Heart right ventricle (tissue), 16 donors: ENCODE data around the gene SMYD3. TPM values are rescaled to one million over a fixed set of nuclear protein-coding genes. Genes with fewer than 3 reads are reported as not detected.

Experiments used
- ATAC-seq, 8 donors: fragments of 200-7000 bp; cut with Tn5 transposase; one replicate each; pipeline ENCODE4 v1.9.1; 2020; ENCODE audit warnings: mild to moderate bottlenecking in 8 of 8, moderate library complexity in 8 of 8, moderate number of reproducible peaks in 1 of 8
- DNase-seq, 2 donors: peaks; one replicate each; pipeline ENCODE4 v3.0.0-alpha.2; 2020
- H3K27ac ChIP-seq, 10 donors: fragments of 200-600 bp; sonication (generic) in 2 of 10; one replicate each; pipeline versions ENCODE4 v1.5.0 to v1.8.0; 2020 to 2022; ENCODE audit warnings: mild to moderate bottlenecking in 3 of 10
- H3K27me3 ChIP-seq, 7 donors: fragments of 200-600 bp; one replicate each; pipeline ENCODE4 v1.8.0; 2021 to 2022; ENCODE audit warnings: mild to moderate bottlenecking in 2 of 7
- H3K36me3 ChIP-seq, 9 donors: fragments of 200-600 bp; sonication (generic) in 1 of 9; one replicate each; pipeline versions ENCODE4 v1.5.0 to v1.8.0; 2020 to 2022; ENCODE audit warnings: mild to moderate bottlenecking in 2 of 9
- H3K4me1 ChIP-seq, 9 donors: fragments of 200-600 bp; sonication (generic) in 1 of 9; one replicate each; pipeline versions ENCODE4 v1.5.0 to v1.8.0; 2020 to 2022; ENCODE audit warnings: mild to moderate bottlenecking in 4 of 9
- H3K4me3 ChIP-seq, 10 donors: fragments of 200-600 bp; sonication (generic) in 2 of 10; one replicate each; pipeline versions ENCODE4 v1.5.0 to v1.8.0; 2020 to 2022; ENCODE audit warnings: mild to moderate bottlenecking in 7 of 10, moderate library complexity in 2 of 10
- H3K9me3 ChIP-seq, 11 donors: fragments of 200-600 bp in 10 of 11; sonication (generic) in 2 of 11; one replicate each; pipeline versions ENCODE4 v1.5.0 to v1.8.0; 2013 to 2022; ENCODE audit warnings: mild to moderate bottlenecking in 2 of 11, control low read depth in 1 of 11, moderate library complexity in 1 of 11
- WGBS, 2 donors: extraction: QIAGEN DNeasy Blood & Tissue Kit; methylation state at CpG; one replicate each; pipeline ENCODE4 v1.1.7; 2013; ENCODE audit warnings: inconsistent platforms in 1 of 2; 5-methylcytosine and 5-hydroxymethylcytosine counted together
- intact Hi-C, 10 donors: fragments of 100-400 bp; cut with DNase I; formaldehyde crosslinking; loops; one replicate each; pipeline versions ENCODE4 v1.11.1 to v1.14.2; 2022
- polyA plus RNA-seq, 2 donors: library from polyadenylated mRNA; stranded (reverse); fragments of 200-250 nt; gene quantifications; one replicate each; pipeline ENCODE4 v1.2.3, GENCODE V29; 2013
- total RNA-seq, 10 donors: library from RNA; stranded (reverse); fragmentation: NEBNext Ultra II Directional in 3 of 10; extraction: Animal tissue kit (Norgen Biotek cat#: 25700) in 3 of 10; gene quantifications; one replicate each; pipeline versions ENCODE4 v1.2.1 to v1.2.4, GENCODE V29; 2021 to 2023
- TF ChIP-seq, protein P1 (sequence below), 9 donors: fragments of 200-600 bp; sonication (generic) in 2 of 9; IDR thresholded peaks; one replicate each; pipeline versions ENCODE4 v1.5.0 to v1.8.0; 2021 to 2022; ENCODE audit warnings: antibody characterized with exemption in 9 of 9, mild to moderate bottlenecking in 5 of 9, moderate library complexity in 1 of 9
- donor health status: Arrhythmogenic right ventricular cardiomyopathy.
- donor health status: ischemic (EF 13 %, LVEDD 7.1; RV severe dilation, severe dysfunction).
- donor health status: healthy with polysubstance abuse.
- donor health status: DM: no; HTN: yes; CAD: no.
- donor health status: DM: no; HTN: no; CAD: no.
- donor health status: ischemic (EF 25% LVEDD 6.9; RV normal size, moderate dysfunction).
- donor health status: ischemic (EF 25% LVEDD 5.7; RV mildly dilated, moderate dysfunction).
- donor health status: healthy.
- donor health status: DM: yes; HTN: yes; CAD: no.
- donor health status: Ischemic cardiomyopathy.
- donor health status: ischemic (EF 35%, LVEDD 5.7; RV mildly dilated, moderate dysfunction).
- donor health status: nonischemic (EF 11% LVEDD 7.7; RV severe dilation, severe dysfunction).
- donor health status: DM: yes; HTN: yes; CAD: no.
- donor health status: PGD.
- donor health status: ischemic (EF 29% LVEDD 5.4; RV normal size, mild dysfunction).
- donor health status: nonischemic (EF 23%, LVEDD 6.1; RV moderate dilation, normal function).

Gene SMYD3
- total and polyA plus RNA-seq, 12 donors: 5.9 to 13.9 (median 8.1) TPM

DNA sequence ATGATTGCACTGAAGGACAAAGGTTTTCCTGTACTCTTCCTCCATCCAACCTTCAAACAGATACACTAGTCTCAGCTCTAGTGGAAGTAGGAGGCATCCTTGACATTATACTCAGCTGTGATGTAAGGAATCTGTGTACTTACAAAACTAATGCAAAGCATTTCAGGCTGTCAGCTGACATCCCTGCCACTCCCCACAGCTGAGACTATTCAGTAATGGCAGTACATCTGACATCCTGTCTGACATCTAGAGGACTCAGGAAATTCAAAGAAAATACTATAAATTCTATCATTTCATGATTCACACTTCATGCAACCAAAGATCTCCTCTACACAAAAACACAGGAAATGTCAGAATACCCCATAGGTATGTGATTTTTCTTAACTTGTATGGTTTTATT, 325.8 kb downstream of the SMYD3 start:
- Histone ChIP-seq H3K4me1 (peaks cover 0 to 9% (median 0%) of the 10 kb centered on the region in 9 donors), H3K27ac (no peak overlapping the region), H3K9me3 (no peaks in the 10 kb centered on the region), H3K27me3 (no peaks in the 10 kb centered on the region), H3K4me3 (no peak overlapping the region), H3K36me3 (no peaks in the 10 kb centered on the region)
- TF ChIP-seq, protein P1, sequence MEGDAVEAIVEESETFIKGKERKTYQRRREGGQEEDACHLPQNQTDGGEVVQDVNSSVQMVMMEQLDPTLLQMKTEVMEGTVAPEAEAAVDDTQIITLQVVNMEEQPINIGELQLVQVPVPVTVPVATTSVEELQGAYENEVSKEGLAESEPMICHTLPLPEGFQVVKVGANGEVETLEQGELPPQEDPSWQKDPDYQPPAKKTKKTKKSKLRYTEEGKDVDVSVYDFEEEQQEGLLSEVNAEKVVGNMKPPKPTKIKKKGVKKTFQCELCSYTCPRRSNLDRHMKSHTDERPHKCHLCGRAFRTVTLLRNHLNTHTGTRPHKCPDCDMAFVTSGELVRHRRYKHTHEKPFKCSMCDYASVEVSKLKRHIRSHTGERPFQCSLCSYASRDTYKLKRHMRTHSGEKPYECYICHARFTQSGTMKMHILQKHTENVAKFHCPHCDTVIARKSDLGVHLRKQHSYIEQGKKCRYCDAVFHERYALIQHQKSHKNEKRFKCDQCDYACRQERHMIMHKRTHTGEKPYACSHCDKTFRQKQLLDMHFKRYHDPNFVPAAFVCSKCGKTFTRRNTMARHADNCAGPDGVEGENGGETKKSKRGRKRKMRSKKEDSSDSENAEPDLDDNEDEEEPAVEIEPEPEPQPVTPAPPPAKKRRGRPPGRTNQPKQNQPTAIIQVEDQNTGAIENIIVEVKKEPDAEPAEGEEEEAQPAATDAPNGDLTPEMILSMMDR (IDR thresholded peaks at IDR 0.05): no peak
- intact Hi-C loops: no loop called here
- no peak for ATAC-seq
- DNase-seq: no peak

DNA sequence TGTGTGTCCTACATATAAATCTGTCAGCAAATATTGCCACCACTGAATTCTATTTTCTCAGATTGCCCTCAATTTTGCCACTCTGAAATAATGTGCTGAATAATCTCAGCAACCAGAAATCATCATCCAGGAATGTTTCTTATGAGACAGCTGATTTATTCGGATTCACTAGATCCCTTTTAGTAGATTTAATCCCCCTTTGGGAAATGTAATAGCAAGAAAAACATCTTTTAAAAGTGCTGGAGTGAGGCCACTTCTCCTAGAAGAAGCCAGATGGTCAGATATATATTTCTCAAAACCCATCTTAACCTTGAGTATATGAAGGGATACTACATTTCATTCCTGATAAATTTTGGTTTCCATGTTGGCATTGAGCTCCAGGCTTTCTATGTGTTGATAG, 327.7 kb downstream of the SMYD3 start:
- no peaks in the 10 kb centered on the region for H3K9me3 ChIP-seq
- DNase-seq (no peak), ATAC-seq (no peak)
- H3K36me3 ChIP-seq: no peaks in the 10 kb centered on the region
- H3K27ac ChIP-seq: no peak overlapping the region
- intact Hi-C loops: no loop called here
- no peaks in the 10 kb centered on the region for H3K27me3 ChIP-seq
- H3K4me3 ChIP-seq: no peak overlapping the region
- 66 to 87% methylated on average over 1 of the region's 1 CpG for WGBS, 2 donors
- TF ChIP-seq, protein P1 (IDR thresholded peaks at IDR 0.05): no peak
- H3K4me1 ChIP-seq: peaks cover 0 to 9% (median 0%) of the 10 kb centered on the region in 9 donors

DNA sequence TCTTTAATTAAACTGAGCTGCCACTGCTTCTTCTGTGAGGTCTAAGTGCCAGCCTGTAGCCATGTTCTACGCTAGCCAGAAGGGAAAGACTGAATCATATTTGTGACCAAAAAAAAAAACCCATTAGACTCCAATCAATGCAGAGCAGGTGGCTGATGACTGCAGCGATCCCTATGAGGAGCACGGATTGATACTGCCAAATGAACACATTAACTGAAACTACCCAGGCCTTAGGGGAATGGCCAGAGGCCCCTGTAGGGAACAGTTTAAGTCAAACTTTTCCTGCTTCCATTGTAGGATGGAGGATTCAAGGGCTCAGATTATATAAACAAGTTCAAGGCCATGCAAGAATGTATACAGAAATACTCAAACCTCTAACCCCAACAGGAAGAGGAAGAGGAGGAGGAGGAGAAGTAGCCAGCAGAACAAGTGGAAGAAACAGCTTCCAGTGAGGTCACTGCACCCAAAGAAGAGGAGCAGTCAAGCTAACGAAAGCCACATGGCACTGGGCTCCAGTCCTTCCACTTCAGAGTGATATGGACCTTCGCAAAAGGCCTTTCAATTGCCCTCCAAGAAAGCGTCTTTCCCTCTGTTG, 328.3 kb downstream of the SMYD3 start:
- no peak overlapping the region for H3K4me3 ChIP-seq
- TF ChIP-seq, protein P1 (IDR thresholded peaks at IDR 0.05): no peak
- intact Hi-C loops: no loop called here
- 85 to 90% methylated on average over 6 of the region's 6 CpGs for WGBS, 2 donors
- ATAC-seq: no peak
- H3K36me3 ChIP-seq: no peaks in the 10 kb centered on the region
- no peak for DNase-seq
- H3K27ac ChIP-seq: no peak overlapping the region
- H3K9me3 ChIP-seq: no peaks in the 10 kb centered on the region
- no peaks in the 10 kb centered on the region for H3K27me3 ChIP-seq
- peaks cover 0 to 5% (median 0%) of the 10 kb centered on the region in 9 donors for H3K4me1 ChIP-seq

DNA sequence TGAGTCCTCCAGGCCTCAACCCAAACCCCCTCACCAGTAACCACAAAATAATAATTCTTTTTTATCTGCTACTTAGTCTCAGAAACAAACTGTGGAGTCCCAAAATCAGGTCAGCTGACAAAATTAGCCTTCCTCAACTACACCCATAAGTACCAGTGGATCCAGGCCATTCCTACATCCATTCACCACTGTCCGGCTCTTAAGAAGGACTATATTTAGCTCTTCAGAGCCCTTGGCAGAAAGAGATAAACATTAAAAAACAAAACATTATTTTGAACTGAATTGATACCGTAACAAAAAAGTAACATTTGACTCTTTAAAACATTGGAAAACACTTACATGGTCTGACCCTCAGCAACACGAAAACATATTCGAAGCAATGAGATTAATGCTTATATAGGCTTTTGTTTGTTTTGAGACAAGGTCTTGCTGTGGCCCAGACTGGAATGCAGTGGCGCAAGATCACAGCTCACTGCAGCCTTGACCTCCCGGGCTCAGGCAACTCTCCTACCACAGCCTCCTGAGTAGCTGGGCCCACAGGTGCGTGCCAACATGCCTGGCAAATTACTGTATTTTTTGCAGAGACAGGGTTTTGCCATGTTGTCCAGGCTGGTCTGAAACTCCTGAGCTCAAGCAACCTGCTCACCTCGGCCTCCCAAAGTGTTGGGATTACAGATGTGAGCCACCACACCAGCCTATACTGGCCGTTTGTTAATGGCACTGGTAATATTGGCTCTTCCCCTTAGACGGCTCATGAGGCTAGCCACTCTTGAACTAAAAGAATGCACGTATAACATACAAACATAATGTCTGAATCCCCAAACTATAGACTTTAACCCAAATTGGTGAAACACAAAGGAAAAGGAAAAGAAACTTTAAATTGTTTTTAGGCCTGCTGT, 330.7 kb downstream of the SMYD3 start:
- intact Hi-C loops: no loop called here
- ATAC-seq (peak in 3 of 8 donors; percentile 59 to 61 (median 61)), DNase-seq (no peak)
- H3K36me3 ChIP-seq: no peaks in the 10 kb centered on the region
- H3K9me3 ChIP-seq: no peaks in the 10 kb centered on the region
- no peak overlapping the region for H3K4me3 ChIP-seq
- TF ChIP-seq, protein P1 (IDR thresholded peaks at IDR 0.05): no peak
- 77 to 80% methylated on average over 11 of the region's 11 CpGs for WGBS, 2 donors
- H3K27ac ChIP-seq: no peak overlapping the region
- H3K4me1 ChIP-seq: peaks cover 0 to 5% (median 0%) of the 10 kb centered on the region in 9 donors
- no peaks in the 10 kb centered on the region for H3K27me3 ChIP-seq
